Measurements from ENCODE around the gene WDTC1. TPM values are rescaled to one million over a fixed set of nuclear protein-coding genes. Genes with fewer than 3 reads are reported as not detected.

The WDTC1 gene
- total RNA-seq, 1 donor from 2014 or later = 48.5 TPM

DNA sequence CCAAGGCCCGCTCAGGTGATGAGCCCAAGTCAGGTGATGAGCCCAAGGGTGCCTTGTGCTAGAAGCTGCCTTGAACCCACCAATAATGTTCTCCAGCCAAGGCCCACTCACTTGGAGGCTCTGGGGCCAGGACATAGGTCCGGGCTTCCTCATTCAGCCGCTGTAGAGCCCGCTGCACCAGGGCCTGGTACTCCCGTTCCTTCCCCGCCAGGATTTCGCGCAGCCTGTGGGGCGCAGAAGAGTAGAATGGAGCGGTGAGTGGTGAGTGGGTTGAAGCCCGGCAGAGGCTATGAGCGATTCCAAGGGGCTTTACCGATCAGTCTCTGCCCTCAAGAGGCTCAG, 121.8 kb downstream of the WDTC1 start:
- no peak for DNase-seq (ENCODE audit: low read depth)

DNA sequence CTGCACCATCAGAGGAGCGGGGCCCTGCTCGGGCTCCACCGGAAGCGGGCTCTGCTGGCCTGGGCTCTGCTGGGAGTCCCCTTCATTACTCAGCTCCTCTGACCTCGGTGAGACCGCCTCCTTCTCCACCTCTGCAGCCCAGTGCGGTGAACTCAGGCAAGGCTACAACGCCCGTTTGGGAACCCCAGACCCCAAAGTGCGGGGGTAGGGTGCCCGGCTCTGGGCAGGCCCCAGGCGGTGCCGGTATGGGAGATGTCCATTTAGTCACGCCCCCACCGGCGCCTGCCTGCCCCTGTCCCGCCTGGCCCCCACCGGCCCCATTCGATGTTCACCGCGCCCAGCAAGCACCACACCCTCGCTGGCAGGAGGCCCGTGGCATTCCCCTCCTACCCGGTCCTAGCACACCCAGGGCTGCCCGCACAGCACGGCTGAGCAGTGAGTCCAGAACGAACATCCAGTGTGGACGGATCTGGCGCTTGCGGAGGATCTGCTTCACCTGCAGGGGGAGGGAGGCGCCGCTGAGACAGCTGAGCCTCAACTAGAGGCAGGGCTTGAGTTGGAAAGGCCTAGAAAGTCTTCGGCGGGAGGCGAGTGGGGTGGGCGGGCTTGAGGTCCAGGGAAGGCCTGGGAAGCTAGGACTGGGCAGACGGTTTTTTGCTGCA, 122.3 kb downstream of the WDTC1 start:
- DNase-seq (ENCODE audit: low read depth) = no peak

DNA sequence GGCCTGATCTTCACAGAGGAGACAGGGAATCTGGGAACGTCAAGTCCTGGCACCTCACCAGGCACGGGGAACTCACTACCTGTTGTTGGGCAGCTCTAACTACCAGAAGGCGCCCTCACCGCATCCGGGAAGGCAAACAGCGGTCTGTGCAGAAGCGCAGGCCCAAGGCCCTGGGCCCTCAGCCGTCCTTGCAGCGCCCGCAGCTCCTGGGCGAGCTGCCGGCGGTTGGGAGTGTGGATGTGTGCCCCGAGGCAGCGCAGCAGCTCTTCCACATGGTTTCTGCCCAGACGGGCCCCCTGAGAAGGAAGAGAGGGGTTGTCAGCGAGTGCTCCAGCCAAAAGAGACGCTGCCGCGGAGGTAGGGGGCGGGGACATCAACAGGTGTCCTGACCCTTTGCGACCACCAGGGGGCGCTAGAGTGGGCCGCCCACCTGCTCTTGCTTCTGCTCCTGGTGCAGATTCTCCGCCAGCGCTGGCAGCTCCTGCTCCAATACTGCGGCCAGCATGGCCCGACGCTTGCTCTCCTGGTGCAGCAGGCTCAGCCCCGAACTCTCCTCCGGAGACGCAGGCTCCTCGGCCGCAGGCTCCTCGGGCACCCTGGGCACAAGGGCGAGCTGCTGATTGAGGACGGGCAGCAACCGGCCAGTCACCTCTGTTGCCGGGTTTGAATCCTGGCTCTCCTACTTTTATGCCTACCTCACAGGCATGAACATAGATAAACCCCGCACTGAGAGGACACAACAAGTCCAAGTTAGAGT, 123.0 kb downstream of the WDTC1 start:
- no peak for DNase-seq (ENCODE audit: low read depth)

Other genes starting within 250 kb of the WDTC1 start
- 86.7 and 106 TPM in 2 replicates for gene TRNP1, start 240.9 kb upstream of the WDTC1 start, total RNA-seq
- gene TENT5B, start 221.8 kb upstream of the WDTC1 start, total RNA-seq = 9.6 and 22.3 TPM in 2 replicates
- 2.8 and 20.5 TPM in 2 replicates for gene SLC9A1, start 79.5 kb upstream of the WDTC1 start, total RNA-seq
- gene TMEM222, start 87.5 kb downstream of the WDTC1 start, total RNA-seq = 18.4 and 30.8 TPM in 2 replicates
- gene SYTL1, start 107.4 kb downstream of the WDTC1 start, total RNA-seq = 9.0 and 25.4 TPM in 2 replicates
- 14.8 and 15.8 TPM in 2 replicates for gene MAP3K6, start 132.3 kb downstream of the WDTC1 start, total RNA-seq
- not detected in 2 replicates for gene FCN3, start 140.2 kb downstream of the WDTC1 start, total RNA-seq
- not detected in 2 replicates for gene CD164L2, start 148.7 kb downstream of the WDTC1 start, total RNA-seq
- gene GPR3, start 158.0 kb downstream of the WDTC1 start, total RNA-seq = 0.25 TPM in 1 of 2 replicates, not detected in the other

All from renal cortical epithelial cell (primary cell).